Right renal pelvis (tissue), 4 donors: ENCODE measurements around the gene POC1A. TPM values are rescaled to one million over a fixed set of nuclear protein-coding genes. Genes with fewer than 3 reads are reported as not detected.
"Not testable (repeated sequence)": the region's sequence is repeated elsewhere in the genome, so short reads cannot be mapped to it uniquely, and the experiment has no call there.

Experiments
- DNase-seq, 4 donors: peaks; one replicate each; pipeline ENCODE4 v3.0.0-alpha.2; 2013; ENCODE audit warnings: low read depth in 4 of 4, low spot score in 3 of 4, missing footprints in 1 of 4
- polyA plus RNA-seq, 4 donors: library from polyadenylated mRNA; unstranded; fragments of 120-200 nt; gene quantifications; one replicate each; pipeline ENCODE4 v1.2.1, GENCODE V29; 2013; ENCODE audit not compliant: insufficient read length in 4 of 4

Gene POC1A
- polyA plus RNA-seq, 4 donors: 7.1 to 8.6 (median 7.9) TPM

DNA sequence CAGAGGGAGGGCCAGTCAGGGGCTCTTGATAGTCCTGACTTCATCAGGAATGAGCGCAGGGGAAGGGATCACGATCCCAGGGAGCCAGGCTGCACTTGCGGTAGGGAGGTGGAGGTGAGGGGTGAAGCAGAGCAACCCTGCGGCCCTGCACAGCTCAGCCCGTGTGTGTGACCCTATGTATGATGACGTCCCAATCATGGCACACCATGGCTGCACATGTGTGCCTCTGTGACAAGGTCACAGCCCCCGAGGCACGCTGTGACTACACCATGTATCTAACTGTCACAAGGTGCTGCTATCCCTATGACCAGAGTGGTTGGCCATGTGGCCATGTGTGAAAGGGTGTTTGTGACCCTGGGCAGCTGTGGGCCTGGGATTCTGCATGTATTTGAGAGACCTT is 30.5 kb upstream of the POC1A start:
- DNase-seq: no peak

DNA sequence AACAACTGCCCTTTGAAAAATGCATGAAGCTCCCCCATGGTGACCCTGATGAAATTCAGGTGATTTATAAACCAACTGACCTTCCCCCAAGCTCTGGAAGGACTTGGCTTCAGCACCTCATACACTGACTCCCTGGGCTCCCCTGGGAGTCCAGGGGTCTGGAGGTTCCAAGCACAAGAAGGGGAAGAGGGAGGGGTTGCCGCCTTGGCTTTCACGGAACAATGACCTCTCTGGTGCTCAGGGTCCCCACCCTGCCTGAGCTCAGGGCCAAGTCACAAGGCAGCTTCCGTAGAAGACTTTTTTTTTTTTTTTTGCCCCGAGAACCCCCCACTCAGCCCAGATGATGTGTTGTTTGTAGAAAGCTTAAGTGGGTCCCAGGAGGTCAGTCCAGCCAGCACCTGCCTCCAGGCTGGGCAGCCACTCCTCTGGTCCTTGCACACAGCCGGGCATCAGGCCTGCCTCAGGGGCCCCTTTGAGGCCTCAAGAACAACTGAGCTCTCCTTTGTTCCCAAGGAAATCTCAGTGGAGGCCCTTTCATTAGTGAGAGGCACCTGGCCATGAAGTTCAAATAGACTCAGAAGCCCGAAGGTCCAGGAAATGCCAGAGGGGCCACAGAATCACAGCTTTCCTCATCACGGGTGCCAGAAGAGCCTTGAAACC is 29.7 kb upstream of the POC1A start:
- no peak for DNase-seq

DNA sequence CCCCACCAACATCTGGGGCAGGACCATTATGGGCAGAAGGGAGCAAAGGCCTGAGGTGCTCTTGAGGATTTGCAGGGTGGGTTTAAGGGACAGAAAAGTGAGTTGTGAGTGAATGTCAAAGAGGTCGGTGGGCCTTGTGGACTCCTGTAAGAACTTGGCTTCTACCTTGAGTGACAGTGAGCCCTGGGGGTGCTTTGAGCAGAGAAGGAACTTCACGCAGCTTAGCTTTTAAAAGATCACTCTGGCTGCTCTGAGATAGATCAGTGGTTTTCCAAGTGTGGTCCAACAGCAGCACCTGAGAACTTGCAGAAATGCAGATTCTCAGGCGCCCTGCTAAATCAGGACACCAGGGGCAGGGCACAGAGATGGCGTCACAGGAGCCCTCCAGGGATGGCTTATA is 28.5 kb upstream of the POC1A start:
- no peak for DNase-seq

DNA sequence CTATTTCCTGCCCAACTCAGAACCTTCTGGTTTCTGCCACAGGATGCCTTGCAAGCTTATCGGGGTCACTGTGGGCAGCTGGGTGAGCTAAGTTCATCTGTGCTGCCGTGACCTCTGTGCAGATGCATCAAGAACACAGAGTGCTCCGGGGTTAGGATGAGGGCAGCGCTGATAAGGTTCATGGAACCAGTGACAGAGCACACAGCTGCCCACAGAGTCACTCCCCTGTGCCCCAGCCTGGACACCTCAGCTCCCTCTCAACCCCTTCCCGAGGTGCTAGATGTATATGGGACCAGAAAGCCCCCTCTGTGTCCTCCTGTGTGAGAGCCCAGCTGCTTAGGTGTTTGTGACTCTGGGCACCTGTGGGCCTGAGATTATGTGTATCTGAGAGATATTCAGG is 28.0 kb upstream of the POC1A start:
- no peak for DNase-seq

DNA sequence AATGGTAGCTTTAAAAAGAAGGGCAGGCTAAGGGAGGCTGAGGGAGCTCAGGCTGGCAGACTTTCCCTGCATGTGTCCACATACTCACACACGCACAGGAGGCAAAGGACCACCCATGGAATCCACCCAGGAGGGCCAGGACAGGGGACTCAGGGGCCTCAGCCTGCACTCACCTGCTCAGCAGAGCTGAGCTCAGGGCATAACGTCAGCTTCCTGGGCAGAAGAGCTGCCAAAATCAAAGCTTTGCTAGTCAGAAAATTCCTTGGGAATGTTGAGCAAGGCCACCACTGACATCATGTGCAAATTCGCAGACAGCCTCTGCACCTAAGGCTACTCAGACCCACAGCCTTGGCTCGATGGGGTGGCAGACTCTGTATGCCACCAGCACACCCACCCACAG is 27.3 kb upstream of the POC1A start:
- DNase-seq: no peak

DNA sequence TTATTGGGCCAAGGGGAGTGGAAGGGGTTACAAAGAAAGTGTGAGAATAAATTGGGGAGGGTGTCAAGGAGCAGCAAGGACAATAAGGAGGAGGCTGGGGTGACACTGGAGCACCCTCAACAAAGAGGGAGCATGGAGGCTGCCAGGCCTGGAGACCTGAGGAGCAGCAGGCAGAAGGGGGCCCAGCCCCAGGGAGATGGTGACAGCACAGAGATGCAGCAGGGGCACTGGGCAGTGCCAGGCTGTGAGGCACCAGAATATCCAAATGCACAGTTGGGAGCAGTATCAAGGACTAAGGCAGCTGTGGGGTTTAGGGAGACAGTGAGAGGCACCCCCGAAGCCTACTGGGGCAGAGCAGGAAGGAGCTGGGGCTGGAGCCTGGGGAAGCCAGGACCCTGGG is 24.3 kb upstream of the POC1A start:
- no peak for DNase-seq

DNA sequence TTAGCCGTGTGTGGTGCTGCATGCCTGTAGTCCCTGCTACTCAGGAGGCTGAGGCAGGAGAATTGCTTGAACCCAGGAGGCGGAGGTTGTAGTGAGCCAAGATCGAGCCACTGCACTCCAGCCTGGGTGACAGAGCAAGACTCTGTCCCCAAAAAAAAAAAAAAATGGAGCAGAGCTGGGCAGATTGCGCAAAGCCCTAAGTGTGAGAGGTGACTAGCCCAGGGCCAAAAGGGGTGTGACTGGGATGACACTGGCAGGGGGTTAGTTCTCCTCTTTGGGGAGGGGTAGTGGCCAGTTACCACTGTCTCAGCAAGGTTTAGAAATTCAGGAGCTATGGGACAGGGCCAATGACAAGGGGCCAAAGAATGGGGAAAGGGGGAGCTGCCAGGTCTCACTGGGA is 23.9 kb upstream of the POC1A start:
- not testable (repeated sequence) for DNase-seq

DNA sequence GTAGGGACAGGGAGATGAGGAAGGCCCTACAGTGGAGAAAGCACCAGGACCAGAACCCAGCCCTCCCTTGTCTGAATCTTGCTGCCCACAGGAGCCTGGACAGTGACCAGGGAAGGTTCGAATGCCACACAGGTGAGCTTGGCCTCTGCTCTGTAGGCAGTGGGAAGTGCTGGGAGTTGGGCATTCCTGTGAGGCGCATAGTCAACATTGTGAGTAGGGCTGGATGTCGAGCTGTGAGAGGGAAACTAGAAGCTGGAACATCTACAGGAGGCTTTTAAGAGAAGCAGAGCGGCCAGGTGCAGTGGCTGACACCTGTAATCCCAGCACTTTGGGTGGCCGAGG is 23.4 kb upstream of the POC1A start:
- DNase-seq: no peak

DNA sequence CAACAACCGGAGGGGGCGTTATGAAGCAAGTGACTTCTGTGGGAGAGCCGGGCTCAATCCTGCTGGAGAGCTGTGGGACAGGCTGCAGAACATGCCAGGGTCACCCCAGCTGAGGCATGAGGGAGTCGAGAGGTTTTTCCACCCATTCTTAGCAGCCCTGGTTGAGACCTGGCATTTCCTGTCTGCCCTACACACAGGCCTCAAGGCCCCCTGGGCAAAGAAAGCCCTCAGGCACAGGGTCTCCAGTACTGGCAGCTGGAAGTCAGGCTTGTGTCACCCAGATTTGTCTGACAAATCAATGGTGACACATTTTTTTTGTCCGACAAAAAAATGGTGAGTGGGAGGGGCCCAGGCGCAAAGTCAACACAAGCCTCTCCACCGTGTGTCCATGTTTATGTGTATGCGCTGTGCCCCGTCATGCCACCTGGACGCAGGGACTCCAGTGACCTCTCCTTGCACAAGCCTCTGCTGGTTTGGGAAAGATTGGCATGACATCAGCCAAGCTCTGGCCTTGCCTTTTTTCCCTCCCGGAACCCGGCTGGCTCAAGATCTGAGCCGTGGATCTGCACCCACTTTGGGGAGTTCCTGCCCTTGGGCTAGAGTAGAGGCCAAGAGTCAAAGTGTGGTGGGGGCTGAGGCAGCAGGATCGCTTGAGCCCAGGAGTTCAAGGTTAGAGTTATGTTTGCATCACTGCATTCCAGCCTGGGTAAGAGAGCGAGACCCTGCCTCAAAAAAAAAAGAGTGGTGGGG is 22.9 kb upstream of the POC1A start:
- DNase-seq: no peak

DNA sequence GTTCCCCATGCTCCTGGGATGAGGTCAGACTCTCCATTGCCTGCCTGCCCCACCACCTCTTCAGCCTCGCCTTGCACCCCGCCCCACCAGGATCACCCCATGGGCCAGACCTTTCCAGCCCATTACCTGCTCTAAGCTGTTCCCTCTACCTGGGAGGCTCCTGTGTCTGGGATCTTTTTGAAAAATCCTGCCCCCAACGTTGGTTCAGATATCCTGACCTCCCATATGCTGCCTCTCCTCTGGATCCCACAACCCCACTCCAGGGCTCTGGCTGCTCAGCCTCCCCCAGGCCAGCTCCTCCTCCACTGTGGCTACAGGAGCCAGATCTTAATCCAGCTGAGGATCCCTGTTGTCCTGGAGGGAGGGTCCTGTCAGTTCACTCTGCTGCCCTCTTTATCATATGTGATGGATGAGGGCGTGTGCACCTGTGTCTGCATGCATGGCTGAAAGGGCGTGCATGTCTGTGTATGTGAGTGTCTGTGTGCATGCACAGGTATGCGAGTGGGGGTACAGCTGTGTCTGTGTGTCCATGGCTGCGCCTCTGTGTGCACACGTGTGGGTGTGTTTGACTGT is 22.0 kb upstream of the POC1A start:
- no peak for DNase-seq

DNA sequence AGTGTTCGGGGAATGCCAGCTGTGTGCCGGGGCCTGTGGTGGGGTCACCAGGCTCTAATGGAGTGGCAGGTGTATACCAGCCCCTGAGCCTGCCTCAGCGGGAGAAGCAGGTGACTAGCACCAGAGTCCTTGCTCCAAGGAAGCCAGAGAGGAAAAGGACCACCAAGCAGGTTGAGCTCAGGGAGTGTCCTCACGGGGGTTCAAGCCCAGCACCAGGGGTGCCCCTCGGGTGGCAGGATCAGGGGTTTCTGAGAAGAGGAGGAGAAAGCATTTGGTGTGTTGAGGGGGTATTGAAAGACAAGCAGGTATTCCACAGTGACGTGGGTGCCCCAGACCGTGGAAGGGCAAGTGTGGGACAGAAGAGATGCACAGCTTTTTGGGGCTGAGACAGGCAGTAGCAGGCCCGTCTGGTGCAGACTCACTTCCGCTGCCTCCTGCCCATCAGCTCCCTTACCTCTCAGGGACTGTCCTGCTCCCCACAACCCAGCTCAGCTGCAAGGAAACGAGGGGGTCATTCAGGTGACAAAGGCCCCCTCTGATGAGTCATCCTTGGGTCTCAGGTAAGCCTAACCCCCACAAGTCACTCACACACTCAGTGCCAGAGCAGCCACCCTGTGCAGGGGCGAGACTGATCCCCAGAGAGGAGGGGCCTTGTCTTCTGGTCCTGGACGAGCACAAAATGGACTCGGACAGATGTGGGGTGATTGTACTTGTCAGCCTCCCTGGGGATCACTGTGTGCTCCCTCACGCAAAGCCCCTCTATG is 21.4 kb upstream of the POC1A start:
- no peak for DNase-seq

DNA sequence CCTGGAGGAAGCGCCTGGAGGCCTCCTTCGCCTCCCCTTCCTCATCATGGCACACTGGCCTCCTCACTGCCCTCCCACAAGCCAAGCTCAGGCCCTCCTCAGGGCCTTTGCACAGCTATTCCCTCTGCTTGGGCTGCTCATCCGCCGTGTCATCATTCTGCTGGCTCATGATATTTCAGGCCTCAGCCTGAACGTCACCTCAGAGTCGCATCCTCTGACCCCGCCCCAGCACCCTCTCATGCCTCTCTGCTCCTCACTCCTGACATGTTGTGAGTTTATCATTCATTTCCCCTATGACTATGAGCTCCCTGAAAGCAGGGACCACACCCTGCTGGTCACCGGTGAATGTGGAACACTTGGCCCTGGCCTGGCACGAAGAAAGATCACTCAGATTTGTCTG is 20.7 kb upstream of the POC1A start:
- DNase-seq: no peak

DNA sequence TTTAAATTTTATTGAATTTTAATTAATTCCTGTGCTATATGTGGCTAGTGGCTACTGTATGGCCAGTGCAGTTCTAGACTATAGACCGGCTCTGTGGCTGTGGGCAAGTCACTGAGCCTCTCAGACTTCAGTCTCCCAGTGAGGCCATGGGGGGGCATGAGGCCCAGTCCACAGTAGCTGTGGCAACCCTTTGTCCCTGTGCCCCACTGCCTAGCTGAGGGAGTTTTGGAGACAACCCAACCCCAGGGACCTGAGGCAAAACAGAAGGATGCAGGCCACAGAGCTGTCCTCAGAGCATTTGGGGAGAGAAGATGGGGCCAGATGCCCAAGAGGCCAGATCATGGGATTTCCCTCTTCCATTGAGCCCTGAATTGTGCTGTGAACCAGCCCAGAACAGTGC is 18.9 kb upstream of the POC1A start:
- DNase-seq: no peak

DNA sequence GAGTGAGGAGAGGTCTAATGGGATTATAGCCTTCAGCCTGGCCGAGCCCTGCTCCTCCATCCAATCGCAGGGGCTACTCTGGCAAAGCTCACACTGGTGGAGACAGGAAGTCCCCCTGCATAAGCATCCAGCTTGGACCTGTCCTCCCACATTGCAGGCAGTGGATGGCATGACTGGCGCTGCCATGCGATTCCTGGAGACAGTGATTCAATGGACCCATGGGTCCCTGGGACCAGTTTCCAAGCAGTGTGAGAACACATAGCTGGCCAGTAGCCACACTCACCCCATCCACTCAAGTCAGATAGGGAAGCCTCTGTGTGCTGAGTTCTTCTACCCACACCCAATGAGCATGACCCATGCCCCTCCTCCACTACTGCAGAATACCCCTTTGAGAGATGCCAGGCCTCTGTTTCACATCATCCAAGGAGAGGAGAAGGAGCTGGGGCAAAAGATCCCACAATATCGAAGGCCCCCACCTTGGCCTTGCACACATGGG is 18.1 kb upstream of the POC1A start:
- DNase-seq: no peak

DNA sequence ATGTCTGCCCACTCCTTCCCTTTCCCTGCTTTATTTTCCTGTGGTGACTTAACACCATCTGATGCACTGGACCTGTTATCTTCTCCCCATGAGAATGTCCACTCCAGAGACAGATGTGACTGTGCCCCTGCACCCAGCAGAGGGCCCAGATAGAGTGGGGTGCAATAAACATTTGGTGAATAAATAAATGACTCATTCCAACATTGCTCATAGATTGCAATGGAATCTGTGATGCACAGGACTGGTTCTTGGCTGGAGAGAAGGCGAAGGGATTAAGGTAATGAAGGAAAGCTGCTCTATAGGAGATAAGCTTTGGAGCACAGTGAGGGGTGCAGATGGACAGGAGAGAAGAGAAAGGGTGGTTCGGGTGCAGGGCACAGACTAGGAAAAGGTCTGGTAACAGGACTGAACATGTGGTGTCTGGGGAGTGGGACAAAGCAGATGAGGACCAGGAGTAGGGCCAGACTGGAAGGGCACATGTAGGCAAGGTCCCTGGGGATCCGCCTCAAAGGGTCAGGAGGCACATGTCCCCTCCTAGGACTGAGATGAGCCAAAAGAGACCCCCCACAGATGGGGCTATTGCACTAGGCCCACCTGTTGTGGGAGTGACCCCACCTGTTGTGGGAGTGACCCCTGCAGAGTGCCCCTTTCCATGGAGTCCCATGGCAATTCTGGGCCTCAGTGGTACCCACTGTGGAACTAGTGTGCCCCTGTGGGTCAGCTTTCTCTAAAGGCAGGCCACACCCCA is 17.5 kb upstream of the POC1A start:
- DNase-seq: no peak

DNA sequence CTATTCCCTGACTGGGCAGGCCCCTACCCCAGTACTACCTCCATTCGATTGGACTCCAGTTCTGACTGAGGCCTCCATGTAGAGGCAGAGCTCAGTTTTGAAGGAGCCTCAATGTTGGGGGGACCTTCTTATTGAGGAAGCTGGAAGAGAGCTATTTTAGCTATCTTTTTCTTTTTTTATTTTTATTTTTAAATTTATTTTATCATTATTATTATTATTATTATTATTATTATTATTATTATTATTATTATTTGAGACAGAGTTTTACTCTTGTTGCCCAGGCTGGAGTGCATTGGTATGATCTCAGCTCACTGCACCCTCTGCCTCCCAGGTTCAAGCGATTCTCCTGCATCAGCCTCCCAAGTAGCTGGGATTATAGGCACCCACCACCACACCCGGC is 16.0 kb upstream of the POC1A start:
- not testable (repeated sequence) for DNase-seq

DNA sequence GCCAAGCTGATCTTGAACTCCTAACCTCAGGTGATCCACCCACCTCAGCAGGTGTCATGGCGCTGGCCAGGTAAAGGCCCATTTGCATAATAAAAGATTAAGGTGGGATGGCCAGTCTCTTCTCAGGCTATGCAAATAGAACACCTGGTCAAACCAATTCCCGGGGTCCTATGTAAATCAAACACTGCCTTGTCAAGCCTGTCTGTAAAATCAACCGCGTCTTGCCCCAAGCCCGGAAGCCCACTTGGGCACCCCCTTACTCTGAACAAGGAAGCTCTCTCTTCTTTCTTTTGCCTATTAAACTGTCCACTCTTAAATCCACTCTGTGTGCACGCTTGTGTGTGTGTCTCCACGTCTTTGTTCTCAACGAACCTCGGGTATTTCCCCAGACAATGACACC is 13.0 kb upstream of the POC1A start:
- DNase-seq: no peak

DNA sequence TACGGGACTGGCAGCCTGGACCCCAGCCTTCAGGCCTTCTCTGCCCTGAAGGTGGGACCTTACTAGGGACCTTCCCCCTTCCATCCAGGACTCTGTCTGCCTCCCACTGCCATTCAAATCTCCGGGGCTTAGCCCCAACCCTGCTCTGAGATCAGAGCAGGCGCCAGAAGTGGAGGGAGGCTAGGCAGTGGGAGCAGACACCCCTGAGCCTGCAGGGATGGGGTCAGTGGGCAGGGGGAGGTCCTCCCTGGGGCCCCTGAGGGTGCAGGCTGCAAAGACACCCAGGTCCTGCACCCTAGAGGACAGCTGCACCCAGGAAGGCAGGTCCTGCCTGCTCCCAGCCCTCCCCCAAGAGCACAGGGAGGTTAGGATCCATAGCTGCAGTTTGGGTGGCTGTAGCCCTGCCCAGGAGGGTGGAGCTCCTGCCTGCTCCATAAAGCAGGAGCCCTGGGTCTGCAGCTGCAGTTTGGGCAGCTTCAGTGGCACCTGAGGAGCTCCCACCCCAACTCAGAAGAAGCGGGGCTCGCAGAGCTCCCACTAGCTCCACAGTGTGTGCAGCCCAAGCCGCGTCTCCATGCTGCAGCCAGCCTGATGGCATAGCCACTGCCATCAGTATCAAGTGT is 8.1 kb upstream of the POC1A start:
- no peak for DNase-seq

DNA sequence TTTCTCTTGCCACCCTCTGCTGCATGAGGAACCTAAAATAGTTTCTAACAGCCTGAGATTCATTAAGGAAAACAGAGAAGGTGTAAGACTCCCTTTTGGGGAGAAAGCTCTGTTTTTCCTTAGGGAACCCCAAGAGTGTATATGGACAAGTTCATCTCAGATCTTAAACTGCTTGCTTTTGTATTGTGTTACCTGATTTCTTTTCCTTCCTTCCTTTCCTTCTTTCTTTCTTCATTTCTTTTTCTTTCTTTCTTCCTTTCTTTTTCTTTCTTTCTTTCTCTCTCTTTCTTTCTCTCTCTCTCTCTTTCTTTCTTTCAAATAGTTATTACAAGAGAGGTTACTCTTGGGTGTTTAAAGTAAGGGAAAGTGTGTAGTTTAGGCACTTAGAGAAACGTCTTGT is 5.3 kb upstream of the POC1A start:
- no peak for DNase-seq

DNA sequence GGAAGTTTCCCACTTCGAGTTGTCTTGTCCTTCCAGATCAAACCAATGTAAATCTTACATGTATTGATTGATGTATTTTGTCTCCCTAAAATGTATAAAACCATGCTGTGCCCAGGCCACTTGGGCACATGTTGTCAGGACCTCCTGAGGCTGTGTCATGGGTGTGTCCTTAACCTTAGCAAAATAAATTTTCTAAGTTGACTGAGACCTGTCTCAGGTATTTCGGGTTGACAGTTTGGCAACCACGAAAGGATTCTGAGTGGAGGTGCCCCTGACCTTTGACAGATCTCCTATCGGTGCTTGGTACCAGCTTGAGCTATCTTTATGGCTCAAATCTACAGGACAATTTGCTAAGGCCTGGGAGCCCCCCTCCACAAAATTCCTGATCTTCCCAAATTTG is 1.7 kb upstream of the POC1A start:
- DNase-seq: no peak
